Activated T-helper 2 cell treated with anti-CD3 and anti-CD28 coated beads, Interferon-gamma antibody, Interleukin-2, Interleukin-4, amounts not matched to agents 10 μg/mL and 5 μg/mL and 100 μg/mL, durations not matched to agents 14 hours and 24 hours and 36 hours (primary cell): ENCODE measurements around the gene TMEM238L. TPM values are rescaled to one million over a fixed set of nuclear protein-coding genes. Genes with fewer than 3 reads are reported as not detected.

Experiments used
- DNase-seq: peaks from one replicate; pipeline ENCODE4 v3.0.0; 2021; ENCODE audit warnings: low spot score
- H3K27ac Mint-ChIP-seq: one replicate; pipeline ENCODE4 v1.8.0; 2021; ENCODE audit warnings: mixed read lengths
- H3K27me3 Mint-ChIP-seq: one replicate; pipeline ENCODE4 v1.8.0; 2021; ENCODE audit warnings: low read depth, mixed read lengths
- H3K36me3 Mint-ChIP-seq: one replicate; pipeline ENCODE4 v1.8.0; 2021; ENCODE audit warnings: low read depth, mixed read lengths
- H3K4me1 Mint-ChIP-seq: one replicate; pipeline ENCODE4 v1.8.0; 2021; ENCODE audit warnings: low read depth, mixed read lengths
- H3K4me3 Mint-ChIP-seq: one replicate; pipeline ENCODE4 v1.8.0; 2021; ENCODE audit warnings: low read depth, mild to moderate bottlenecking, moderate library complexity, mixed read lengths
- H3K9me3 Mint-ChIP-seq: one replicate; pipeline ENCODE4 v1.8.0; 2021; ENCODE audit warnings: mixed read lengths
- intact Hi-C: fragments of 100-400 bp; cut with micrococcal nuclease; formaldehyde crosslinking; loops from one replicate; pipeline ENCODE4 v1.15.1; 2023
- total RNA-seq: library from RNA; stranded (reverse); gene quantifications from 2 replicates; pipeline ENCODE4 v1.2.3, GENCODE V29; 2022

Gene TMEM238L
- total RNA-seq, 1 donor from 2014 or later: not detected

DNA sequence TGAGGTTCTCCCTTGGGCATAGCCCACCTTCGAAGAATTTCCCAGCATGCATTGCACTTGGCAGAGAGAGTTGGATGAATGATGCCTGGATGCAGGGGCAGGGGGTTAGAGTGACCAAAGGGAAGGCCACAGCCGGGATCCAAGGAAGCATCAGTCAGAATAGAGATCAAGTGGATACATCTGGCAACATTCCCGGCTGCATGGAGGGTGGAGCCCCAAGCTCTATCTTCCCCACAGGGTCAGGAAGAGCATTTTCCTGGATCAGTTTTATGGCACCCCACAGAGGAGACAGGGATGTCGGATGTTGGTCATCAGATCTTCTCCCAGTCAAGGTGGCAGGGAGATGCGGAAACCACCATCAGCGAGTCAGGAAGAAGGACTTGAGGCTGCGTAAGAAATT, 21.0 kb upstream of the TMEM238L start:
- Mint-ChIP-seq H3K4me3 (no peak overlapping the region), H3K27ac (no peak overlapping the region), H3K36me3 (no peaks in the 10 kb centered on the region), H3K4me1 (no peaks in the 10 kb centered on the region), H3K27me3 (peaks cover under 1% of the 10 kb centered on the region), H3K9me3 (no peaks in the 10 kb centered on the region)
- intact Hi-C loops: no loop called here
- DNase-seq: no peak

DNA sequence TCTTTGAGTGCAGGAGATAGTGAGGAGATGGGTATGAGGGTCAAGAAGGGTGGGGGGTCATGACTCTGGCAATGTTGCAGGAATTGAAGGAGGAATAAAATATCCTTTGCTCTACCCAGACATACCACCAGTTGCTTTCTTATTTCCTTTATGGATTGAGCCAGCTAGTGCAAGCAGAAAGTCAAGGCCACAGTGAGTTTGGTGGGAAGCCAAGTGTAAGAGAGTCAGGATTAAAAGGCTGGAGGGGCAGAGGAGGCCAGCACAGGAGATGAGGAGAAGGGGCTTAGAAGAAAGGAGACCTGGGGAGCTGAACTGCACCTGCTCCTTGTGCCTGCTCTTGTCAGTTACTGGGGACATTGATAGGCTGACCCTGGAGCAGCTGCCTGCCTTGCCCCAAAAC, 17.9 kb upstream of the TMEM238L start:
- no peaks in the 10 kb centered on the region for H3K36me3 Mint-ChIP-seq
- intact Hi-C loops: no loop called here
- no peak overlapping the region for H3K4me3 Mint-ChIP-seq
- no peaks in the 10 kb centered on the region for H3K4me1 Mint-ChIP-seq
- H3K27me3 Mint-ChIP-seq: no peaks in the 10 kb centered on the region
- DNase-seq: no peak
- no peak overlapping the region for H3K27ac Mint-ChIP-seq
- no peaks in the 10 kb centered on the region for H3K9me3 Mint-ChIP-seq

DNA sequence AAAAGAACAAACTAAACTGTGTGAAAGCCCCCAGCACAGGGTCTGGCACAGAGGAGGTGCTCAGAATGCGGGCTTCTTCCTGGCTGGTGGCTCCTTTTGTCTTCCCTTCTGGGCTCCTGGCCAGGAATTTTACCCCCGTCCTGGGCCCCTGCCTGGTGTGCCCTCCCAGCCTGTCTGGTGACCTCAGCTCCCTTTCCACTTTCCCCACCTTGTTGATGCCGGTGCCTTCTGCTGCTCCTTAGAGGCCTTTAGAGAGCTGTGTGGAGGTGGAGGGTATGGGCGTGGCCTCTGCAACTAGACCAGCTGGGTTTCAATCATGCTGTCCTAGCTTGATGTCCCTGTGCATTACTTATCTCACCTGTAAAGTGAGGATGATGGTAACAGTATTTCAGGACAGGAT, 17.2 kb upstream of the TMEM238L start:
- intact Hi-C loops: no loop called here
- Mint-ChIP-seq H3K27me3 (no peaks in the 10 kb centered on the region), H3K4me3 (no peak overlapping the region), H3K36me3 (no peaks in the 10 kb centered on the region), H3K4me1 (no peaks in the 10 kb centered on the region), H3K9me3 (no peaks in the 10 kb centered on the region), H3K27ac (no peak overlapping the region)
- no peak for DNase-seq

DNA sequence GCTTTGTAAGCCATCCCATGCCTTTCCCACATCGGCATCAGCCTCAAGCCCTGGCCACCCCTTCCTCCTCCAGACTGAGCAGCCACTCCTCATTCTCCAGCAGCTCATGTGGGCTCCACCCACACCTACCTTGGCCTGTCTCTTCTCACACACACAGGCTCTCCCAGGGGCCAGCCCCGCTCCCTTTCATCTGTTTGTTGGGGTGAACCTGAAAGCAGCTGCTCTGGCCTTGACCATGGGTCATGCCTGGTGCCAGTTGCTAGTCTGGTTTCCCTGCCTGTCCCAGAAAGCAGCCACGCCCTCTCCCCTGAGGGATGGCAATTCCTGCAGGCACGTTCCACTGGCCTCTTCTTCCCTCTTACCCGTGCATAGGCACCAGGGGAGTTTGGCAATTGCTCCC, 11.4 kb upstream of the TMEM238L start:
- H3K4me1 Mint-ChIP-seq: no peaks in the 10 kb centered on the region
- intact Hi-C loops: no loop called here
- H3K27ac Mint-ChIP-seq: no peak overlapping the region
- H3K4me3 Mint-ChIP-seq: no peak overlapping the region
- no peak for DNase-seq
- H3K9me3 Mint-ChIP-seq: no peaks in the 10 kb centered on the region
- H3K36me3 Mint-ChIP-seq: no peaks in the 10 kb centered on the region
- no peaks in the 10 kb centered on the region for H3K27me3 Mint-ChIP-seq

DNA sequence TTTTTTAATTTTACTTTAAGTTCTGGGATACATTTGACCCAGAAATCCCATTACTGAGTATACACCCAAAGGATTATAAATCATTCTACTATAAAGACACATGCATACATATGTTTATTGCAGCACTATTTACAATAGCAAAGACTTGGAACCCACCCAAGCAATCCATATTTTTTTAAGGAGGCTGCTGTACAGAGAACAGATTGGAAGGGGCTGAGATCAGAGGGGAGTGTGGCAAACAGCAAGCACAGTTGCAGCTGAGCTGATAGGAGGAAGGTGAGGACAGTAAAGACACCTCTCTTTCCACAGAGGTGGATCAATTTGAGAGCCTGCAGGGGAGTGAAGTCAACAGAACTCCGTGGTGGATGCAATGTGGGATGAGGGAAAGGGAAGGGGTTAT, 10.2 kb upstream of the TMEM238L start:
- intact Hi-C loops: no loop called here
- no peak overlapping the region for H3K4me3 Mint-ChIP-seq
- DNase-seq: no peak
- no peaks in the 10 kb centered on the region for H3K27me3 Mint-ChIP-seq
- H3K27ac Mint-ChIP-seq: no peak overlapping the region
- H3K4me1 Mint-ChIP-seq: no peaks in the 10 kb centered on the region
- H3K36me3 Mint-ChIP-seq: no peaks in the 10 kb centered on the region
- H3K9me3 Mint-ChIP-seq: no peaks in the 10 kb centered on the region

DNA sequence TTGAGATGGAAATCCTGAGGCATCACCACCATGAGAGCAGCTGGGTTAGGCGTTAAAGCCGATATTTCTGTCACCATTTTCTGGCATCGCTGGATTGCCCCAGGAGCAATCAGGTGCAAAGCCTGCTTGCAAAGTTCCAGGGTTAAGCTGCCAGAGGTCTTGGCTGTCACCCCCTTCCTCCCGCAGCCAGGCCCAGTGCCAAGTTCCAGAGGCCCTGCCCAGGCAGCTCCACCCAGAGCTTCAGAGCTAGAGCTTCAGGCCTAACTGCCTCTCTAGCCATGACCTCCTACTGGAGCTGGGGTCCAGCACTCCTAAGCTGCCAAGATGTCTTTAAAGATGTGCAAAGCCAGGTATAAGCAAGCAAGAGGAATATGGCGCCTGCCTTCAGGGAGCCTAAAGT, 8.8 kb upstream of the TMEM238L start:
- Mint-ChIP-seq H3K4me3 (no peak overlapping the region), H3K4me1 (no peaks in the 10 kb centered on the region), H3K9me3 (no peaks in the 10 kb centered on the region), H3K36me3 (no peaks in the 10 kb centered on the region), H3K27ac (no peak overlapping the region), H3K27me3 (no peaks in the 10 kb centered on the region)
- DNase-seq: no peak
- intact Hi-C loops: no loop called here

DNA sequence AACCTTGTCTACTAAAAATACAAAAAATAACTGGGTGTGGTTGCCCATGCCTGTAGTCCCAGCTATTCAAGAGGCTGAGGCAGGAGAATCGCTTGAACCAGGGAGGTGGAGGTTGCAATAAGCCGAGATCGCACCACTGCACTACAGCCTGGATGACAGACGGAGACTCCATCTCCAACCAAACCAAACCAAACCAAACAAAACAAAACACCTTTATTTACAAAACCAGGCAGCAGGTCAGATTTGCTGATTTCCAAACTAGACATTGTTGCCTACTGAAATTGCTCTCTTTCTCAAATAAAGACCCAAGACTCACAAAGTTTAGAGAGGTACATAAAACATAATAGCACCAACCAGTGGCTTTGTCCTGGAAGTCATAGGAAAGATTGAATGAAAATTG, 5.7 kb upstream of the TMEM238L start:
- H3K36me3 Mint-ChIP-seq: no peaks in the 10 kb centered on the region
- intact Hi-C loops: no loop called here
- no peak for DNase-seq
- H3K9me3 Mint-ChIP-seq: no peaks in the 10 kb centered on the region
- no peak overlapping the region for H3K27ac Mint-ChIP-seq
- no peaks in the 10 kb centered on the region for H3K4me1 Mint-ChIP-seq
- no peak overlapping the region for H3K4me3 Mint-ChIP-seq
- H3K27me3 Mint-ChIP-seq: no peaks in the 10 kb centered on the region

DNA sequence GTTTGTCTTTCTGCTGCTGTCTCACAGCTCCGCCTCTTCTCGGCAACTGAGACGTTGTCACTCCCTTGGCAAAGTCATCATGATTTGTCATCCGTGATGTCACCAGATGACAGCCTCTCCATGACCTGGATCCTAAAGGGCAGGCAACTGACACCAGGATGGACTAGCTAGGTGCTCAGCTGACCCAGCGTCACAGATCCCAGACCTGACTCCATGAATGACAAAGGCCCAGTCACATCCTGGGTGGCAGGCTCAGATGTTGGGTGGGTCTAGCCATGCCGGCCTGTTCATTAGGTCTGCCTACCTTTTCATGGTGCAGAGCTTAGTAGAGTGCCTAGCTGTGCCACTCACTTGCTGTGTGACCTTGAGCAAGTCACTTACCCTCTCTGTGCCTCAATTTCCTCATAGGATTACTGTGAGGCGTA, 3.8 kb upstream of the TMEM238L start:
- no peak for DNase-seq
- intact Hi-C loops: no loop called here
- Mint-ChIP-seq H3K36me3 (no peaks in the 10 kb centered on the region), H3K9me3 (no peaks in the 10 kb centered on the region), H3K4me1 (no peaks in the 10 kb centered on the region), H3K27ac (no peak overlapping the region), H3K4me3 (no peak overlapping the region), H3K27me3 (no peaks in the 10 kb centered on the region)

DNA sequence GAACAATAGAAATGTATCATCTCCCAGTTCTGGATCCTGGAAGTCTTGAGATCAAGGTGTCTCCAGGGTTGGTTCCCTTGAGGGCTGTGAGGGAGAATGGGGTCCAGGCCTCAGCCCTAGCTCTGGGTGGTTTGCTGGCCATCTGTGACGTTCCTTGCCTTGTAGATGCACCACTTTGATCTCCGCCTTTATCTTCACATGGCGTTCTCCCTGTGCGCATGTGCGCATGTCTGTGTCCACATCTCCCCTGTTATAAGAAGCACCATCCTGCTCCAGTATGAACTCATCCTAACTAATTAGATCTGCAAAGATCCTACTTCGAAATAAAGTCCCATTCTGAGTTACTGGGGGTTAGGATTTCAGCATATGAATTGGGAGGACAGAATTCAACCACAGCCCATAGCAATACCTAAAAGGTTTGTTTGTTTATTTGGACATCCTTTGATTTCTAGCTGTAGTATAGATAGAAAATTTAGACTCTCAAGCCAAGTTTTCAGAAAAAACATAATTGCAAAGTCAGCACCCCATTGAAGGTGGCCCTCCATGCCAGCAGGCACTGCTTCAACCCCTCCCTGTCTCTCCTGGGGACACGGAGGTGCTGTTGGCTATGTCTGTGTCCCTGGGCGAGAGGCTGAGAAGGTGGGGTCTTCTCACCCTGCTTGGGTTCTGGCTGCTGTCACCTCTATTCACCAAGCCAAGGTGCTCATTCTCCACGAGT, 2.8 kb upstream of the TMEM238L start:
- H3K36me3 Mint-ChIP-seq: no peaks in the 10 kb centered on the region
- no peak overlapping the region for H3K27ac Mint-ChIP-seq
- H3K27me3 Mint-ChIP-seq: no peaks in the 10 kb centered on the region
- no peaks in the 10 kb centered on the region for H3K4me1 Mint-ChIP-seq
- intact Hi-C loops: no loop called here
- no peak for DNase-seq
- H3K9me3 Mint-ChIP-seq: no peaks in the 10 kb centered on the region
- no peak overlapping the region for H3K4me3 Mint-ChIP-seq

DNA sequence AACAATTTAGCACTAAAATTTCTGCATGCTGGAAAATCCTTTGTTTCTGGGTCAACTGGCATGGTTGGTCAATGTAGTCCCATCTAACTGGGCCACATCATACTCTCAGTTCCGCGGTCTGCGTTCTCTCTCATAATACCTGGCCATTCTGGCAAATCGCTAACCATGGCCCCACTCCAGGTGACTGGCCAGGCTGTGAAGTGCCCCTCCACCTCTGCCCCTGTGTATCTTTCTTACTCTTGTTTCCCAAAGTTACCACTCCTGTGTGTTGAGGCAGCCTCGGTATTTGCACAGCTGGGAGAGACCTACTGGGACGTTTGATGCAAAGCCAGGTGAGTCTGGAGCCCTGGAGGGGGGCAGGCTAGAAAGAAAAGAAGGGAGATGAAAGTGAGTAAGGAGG, 2.0 kb upstream of the TMEM238L start:
- Mint-ChIP-seq H3K9me3 (no peaks in the 10 kb centered on the region), H3K27me3 (no peaks in the 10 kb centered on the region), H3K4me1 (no peaks in the 10 kb centered on the region), H3K27ac (no peak overlapping the region), H3K36me3 (no peaks in the 10 kb centered on the region), H3K4me3 (no peak overlapping the region)
- intact Hi-C loops: no loop called here
- no peak for DNase-seq

DNA sequence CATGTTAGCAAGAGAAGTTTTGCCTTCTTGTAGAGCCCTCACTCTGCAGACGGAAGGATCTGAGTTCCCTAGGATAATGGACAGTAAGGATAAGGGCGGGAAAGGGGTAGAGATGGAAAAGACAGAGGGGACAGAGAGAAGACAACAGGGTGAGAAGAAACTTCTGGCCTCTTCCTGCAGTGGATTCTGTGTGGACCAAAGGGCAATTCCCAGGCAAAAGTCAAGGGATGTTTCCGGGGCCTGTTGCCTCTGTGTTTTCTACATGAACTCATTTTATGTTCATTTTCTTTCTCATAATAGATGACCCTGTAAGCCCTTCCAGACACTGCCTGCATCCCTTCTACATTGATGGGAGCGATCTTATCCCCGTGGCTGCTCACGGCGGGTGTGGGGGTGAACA, 647 bp upstream of the TMEM238L start:
- no peaks in the 10 kb centered on the region for H3K4me1 Mint-ChIP-seq
- H3K27ac Mint-ChIP-seq: no peak overlapping the region
- DNase-seq: no peak
- no peaks in the 10 kb centered on the region for H3K9me3 Mint-ChIP-seq
- no peaks in the 10 kb centered on the region for H3K27me3 Mint-ChIP-seq
- no peaks in the 10 kb centered on the region for H3K36me3 Mint-ChIP-seq
- H3K4me3 Mint-ChIP-seq: no peak overlapping the region
- intact Hi-C loops: no loop called here

DNA sequence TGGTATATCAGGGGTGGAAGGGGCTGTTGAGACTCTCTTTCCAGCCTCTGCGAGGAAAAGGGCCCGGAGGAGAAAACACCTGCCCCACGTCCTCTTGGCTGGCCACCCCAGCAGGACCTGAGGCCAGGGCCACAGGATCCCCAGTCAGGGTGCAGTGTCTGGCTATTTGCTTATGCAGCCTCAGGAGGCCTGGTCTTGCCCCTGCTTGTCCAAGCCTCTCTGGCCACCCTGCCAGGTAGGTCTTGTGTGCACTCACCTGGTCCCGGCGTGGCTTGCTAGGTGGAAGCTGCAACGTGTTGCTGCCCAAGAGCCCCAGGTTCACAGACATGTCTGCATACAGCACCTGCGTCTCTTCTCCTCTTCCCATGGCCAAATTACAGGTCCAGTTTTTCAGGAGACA, 549 bp downstream of the TMEM238L start:
- intact Hi-C loops: no loop called here
- no peak for DNase-seq
- Mint-ChIP-seq H3K36me3 (no peaks in the 10 kb centered on the region), H3K27me3 (no peaks in the 10 kb centered on the region), H3K4me3 (no peak overlapping the region), H3K9me3 (no peaks in the 10 kb centered on the region), H3K4me1 (no peaks in the 10 kb centered on the region), H3K27ac (no peak overlapping the region)

DNA sequence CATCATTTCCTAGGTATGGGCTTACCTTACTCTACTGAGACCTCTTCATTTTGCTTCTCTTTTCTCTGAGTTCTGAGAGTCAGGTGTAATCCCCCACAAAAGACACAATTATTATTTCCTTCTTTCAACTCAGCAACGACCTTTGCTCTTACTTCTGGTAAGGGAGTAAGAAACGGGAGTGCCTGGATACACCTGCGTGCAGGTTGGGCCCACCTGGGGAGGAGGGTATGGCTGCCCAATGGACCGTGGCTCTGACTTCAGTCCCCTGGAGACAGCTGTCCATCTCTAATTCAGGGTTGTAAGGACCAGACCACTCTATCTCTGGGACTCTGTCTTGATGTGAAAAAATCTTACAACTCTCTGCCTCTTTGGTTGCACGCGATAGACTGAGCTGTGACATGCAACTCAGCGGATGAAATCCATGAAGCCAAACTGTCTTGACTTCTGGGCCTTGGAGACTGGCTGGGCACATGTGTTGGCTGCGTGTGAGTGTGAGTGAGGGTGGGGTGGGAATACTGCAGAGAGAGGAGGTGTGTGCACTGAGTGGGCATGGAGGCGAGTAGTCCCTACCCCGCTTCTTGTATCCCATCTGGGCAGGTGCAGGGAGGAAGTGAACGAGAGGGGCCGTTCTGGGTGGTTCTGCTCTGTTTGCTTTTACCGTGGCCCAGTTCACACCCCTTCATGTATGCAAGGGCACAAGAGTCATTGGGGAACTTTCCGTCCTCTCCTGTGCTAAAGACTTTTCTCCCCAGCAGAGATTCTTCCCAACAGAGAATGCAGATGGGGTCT, 1.2 kb downstream of the TMEM238L start:
- no peaks in the 10 kb centered on the region for H3K4me1 Mint-ChIP-seq
- H3K27ac Mint-ChIP-seq: no peak overlapping the region
- H3K36me3 Mint-ChIP-seq: no peaks in the 10 kb centered on the region
- H3K27me3 Mint-ChIP-seq: no peaks in the 10 kb centered on the region
- no peak for DNase-seq
- intact Hi-C loops: no loop called here
- no peaks in the 10 kb centered on the region for H3K9me3 Mint-ChIP-seq
- H3K4me3 Mint-ChIP-seq: no peak overlapping the region
